C4-2B (cell line): Measurements from ENCODE around the gene ATP11A.

Experiments
- ZFX ChIP-seq: fragments of 450-650 bp; IDR thresholded peaks from 2 replicates; pipeline ENCODE4 v1.6.1; 2017
- TF ChIP-seq, protein P1 (sequence below): fragments of 450-650 bp; conservative IDR thresholded peaks from 2 replicates; pipeline ENCODE4 v1.5.1; 2017; ENCODE audit warnings: mild to moderate bottlenecking

DNA sequence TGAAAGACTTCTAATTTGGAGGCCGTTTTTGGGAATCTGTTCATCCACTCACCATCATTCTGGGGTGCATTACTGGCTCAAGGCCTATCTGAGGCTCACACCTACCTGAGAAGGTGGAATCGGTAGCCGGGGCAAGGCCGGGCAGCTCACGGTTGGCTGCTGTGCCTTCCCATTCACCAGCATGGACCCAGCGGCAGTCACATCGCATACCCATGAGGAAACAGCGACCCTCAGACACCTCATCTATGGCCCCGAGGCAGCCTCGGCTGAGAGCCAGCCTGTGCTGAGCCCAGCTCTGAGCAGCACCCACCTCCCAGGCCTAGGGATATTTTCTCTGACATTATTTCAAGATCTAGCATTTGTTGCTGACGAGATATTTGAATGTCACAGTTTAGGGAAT, 130.5 kb downstream of the ATP11A start:
- TF ChIP-seq, protein P1, sequence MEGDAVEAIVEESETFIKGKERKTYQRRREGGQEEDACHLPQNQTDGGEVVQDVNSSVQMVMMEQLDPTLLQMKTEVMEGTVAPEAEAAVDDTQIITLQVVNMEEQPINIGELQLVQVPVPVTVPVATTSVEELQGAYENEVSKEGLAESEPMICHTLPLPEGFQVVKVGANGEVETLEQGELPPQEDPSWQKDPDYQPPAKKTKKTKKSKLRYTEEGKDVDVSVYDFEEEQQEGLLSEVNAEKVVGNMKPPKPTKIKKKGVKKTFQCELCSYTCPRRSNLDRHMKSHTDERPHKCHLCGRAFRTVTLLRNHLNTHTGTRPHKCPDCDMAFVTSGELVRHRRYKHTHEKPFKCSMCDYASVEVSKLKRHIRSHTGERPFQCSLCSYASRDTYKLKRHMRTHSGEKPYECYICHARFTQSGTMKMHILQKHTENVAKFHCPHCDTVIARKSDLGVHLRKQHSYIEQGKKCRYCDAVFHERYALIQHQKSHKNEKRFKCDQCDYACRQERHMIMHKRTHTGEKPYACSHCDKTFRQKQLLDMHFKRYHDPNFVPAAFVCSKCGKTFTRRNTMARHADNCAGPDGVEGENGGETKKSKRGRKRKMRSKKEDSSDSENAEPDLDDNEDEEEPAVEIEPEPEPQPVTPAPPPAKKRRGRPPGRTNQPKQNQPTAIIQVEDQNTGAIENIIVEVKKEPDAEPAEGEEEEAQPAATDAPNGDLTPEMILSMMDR = no peak
- no peak for TF ChIP-seq ZFX
